ENCODE results near the gene CENPN.

DNA sequence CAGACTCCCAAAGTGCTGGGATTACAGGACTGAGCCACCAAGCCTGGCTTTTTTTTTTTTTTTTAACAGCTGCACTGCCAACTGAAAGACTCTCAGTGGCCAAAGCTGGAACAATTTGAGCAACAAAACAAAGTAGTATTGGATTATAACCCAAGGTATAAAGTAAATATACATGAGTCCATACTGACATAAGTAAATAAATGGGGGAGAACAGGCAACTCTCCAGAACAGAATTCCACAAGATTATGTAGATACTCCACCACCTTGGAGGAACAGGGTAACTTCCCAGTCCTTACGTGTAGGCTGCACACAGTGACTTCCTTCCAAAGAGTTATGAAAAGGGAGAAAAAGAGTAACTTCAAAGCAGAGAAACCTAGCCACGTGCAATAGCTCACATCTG, 16.0 kb upstream of the CENPN start:
- TF ChIP-seq, protein P1, sequence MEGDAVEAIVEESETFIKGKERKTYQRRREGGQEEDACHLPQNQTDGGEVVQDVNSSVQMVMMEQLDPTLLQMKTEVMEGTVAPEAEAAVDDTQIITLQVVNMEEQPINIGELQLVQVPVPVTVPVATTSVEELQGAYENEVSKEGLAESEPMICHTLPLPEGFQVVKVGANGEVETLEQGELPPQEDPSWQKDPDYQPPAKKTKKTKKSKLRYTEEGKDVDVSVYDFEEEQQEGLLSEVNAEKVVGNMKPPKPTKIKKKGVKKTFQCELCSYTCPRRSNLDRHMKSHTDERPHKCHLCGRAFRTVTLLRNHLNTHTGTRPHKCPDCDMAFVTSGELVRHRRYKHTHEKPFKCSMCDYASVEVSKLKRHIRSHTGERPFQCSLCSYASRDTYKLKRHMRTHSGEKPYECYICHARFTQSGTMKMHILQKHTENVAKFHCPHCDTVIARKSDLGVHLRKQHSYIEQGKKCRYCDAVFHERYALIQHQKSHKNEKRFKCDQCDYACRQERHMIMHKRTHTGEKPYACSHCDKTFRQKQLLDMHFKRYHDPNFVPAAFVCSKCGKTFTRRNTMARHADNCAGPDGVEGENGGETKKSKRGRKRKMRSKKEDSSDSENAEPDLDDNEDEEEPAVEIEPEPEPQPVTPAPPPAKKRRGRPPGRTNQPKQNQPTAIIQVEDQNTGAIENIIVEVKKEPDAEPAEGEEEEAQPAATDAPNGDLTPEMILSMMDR (conservative IDR thresholded peaks at IDR 0.05 in 1 of 2, IDR thresholded peaks at IDR 0.05 in 1 of 2; ENCODE audit: extremely low read depth in 1 of 2, insufficient read depth in 1 of 2, low read depth in 1 of 2, low read length in 2 of 2), result no peak
- no peak for TF ChIP-seq EZH2 (IDR thresholded peaks at IDR 0.05; ENCODE audit: borderline replicate concordance, low read length)
